NCI-H526 treated with DMSO at 0.1 percent for 48 hours (cell line): ENCODE data around the gene GPRIN1.
"Not testable (repeated sequence)": the region's sequence is repeated elsewhere in the genome, so short reads cannot be mapped to it uniquely, and the experiment has no call there.

Source experiments
- DNase-seq: peaks from one replicate; lab custom pipeline; 2025; lab: John Stamatoyannopoulos, UW

Gene GPRIN1

DNA sequence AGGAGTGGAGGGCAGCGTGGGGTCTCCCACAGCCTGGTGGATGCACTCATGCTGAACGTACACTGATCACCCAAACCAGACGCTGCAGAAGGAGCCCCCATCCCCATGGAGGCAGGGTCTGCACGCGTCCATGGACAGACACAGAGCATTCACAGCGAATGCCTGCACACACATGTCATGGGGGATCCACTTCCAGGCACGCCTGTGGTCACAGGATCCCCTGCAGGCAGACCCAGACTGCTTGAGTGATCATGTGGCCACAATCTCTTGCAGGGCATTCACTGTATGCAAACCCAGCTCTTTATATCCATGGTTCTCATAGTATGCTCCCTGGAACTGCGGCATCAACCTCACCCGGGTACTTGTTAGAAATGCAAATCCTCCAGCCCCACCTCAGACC, 15.0 kb upstream of the GPRIN1 start:
- DNase-seq, result peak; percentile 77

DNA sequence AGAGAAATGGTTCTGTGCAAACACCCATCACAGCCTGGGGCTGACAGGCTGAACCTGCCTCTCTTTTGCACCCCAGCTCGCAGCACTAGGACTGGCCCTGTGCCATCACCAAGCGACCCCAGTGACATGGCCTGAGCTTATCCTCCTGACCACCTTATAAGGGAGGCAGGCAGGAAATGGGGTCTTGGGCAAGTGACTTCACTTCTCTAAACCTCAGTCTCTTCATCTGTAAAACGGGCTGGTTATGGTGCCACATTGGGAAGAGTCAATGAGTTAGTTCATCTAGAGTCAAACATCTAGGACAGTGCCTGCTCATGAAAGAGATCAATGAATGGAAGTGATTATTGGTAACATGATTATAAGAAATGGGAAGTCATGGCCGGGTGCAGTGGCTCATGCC, 14.2 kb upstream of the GPRIN1 start:
- DNase-seq, result no peak

DNA sequence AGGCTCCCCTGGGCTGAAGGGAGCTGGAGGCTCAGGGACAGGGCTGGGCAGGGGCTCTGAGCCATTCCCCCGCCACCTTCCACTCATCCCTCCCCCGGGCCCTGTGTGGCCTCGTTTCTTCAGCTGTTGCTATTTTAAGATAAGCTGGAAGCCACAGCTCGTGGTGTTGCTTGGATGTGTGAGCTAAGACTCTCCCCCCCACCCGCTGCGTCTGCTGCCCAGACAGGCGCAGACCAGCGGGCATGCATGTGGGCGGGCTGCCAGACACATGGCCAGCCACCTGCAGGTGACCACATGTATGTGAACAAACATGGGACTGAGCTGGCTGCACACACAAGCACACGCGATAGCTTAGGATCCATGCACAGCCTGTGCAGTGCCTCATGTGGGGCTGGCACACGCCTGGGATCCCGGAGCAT, 11.7 kb upstream of the GPRIN1 start:
- no peak for DNase-seq

DNA sequence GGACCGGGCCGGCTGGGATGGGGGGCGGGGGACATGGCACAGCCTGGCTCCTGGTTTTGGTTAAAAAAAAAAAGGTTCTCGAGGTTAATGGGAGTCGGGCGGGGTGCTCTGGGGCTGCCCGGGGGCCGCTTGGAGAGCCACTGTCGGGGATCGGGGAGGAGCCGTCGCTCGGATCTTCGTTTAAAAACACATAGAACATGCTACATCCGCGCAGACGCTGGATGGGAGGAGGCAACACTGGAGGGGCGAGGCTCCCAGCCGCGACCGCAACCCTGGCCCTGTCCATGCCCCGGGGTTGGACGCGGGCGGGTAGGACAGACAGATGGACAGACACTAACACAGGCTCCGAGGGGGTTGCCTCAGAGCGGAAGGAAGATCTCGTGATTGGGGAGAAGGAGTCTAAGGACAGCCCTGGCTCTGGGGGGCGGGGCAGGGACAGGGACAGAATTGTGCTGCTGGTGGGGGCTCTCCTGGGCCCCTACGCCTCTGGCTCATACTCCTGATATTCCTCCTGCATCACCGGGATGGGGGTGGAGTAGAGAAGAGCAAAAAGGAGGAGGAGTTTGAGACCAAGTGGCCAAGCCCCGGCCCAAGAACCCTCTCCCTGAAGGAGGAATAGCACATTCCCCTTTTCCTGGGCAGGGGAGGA, 10.5 kb upstream of the GPRIN1 start:
- no peak for DNase-seq

DNA sequence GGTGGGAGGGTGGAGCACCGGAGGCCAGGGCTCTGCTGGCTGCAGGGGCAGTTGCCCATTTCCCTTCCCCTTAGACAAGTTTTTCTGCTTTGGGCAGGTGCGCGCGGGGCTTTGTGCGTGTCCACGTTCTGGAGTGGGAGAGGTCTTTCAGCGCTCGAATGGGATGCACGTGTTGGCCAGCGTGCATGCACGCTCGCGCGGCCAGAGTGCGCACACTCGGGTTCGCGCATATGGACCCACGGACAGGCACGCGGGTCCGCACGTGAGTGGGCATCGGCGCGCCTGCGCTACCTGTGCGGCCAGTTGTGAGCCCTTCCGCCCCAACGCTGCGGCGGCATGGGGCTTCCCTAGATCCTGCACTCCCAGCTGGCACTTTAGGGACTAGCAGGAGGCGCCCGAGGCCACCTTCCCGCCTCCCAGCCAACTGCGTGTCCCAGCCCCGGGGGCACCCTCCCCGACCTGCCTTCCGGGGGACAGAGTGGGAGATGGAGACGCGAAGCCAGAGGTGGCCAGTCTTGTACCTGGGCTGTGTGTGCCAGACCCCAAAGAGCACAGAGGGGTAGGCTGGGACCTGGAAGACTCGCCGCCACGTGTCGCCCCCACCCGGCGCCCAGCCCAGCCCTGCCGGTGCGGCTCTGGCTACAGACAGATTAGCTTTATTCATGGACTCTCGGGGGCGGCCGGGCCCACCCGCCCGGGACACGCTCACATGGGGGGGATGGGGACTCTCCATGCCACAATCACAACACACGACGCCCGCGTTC, 9.8 kb upstream of the GPRIN1 start:
- DNase-seq, result no peak

DNA sequence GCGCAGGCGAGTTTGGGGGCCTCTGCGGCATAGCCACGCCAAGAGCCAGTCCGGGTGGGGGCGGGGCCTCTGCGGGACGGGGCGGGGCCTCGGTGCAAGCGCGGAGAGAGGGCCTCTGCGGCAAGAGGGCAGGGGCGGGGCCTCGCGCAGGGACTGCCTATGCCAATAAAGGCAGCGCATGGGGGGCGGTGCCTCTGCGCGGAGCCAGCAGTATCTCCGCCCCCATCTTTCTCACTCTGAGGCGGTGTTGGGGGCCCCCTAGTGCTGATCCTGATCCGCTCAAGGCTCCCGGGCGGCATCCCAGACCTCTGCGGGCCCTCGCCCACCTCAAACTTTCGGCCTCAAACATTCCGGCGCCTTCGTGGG, 9.2 kb upstream of the GPRIN1 start:
- DNase-seq, result peak; percentile 67

DNA sequence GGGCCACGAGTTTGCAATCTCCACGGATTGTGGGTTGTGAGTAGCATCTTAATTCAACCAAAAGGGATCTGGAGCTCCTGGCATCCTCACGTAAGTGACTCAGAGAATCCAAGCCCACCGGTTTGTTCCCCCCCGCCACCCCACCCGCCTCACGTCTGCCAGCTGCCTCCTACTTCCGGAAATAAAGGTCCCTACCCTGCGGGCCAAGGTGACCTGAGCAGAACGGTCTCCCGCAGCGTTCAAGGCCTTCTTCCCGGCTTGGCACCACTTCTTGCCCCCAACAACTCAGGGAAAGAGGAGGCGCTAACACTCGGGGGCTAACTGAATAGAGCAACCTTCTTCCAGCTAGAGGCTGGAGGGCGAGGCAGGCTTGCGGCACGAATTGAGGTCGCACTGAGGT, 8.8 kb upstream of the GPRIN1 start:
- no peak for DNase-seq

DNA sequence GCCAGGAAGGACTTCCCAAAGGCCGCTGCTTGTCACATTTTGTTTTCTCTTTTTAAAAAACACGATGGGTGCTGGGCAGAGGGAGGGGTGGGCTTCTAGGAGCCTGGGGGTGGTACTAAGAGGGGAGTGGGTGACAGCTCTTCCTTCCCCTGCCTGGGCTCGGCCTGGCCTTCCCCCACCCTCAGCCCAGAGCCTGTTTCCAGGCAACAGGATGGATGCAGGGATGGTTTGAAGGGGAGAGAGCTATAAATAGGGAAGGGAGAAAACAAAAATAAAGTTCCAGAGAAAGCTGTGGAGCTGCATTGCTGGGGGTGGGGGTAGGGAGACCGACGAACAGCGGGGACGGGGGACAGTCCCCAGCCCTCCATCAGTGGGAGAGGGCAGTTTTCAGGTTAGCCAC, 6.6 kb upstream of the GPRIN1 start:
- DNase-seq, result no peak

DNA sequence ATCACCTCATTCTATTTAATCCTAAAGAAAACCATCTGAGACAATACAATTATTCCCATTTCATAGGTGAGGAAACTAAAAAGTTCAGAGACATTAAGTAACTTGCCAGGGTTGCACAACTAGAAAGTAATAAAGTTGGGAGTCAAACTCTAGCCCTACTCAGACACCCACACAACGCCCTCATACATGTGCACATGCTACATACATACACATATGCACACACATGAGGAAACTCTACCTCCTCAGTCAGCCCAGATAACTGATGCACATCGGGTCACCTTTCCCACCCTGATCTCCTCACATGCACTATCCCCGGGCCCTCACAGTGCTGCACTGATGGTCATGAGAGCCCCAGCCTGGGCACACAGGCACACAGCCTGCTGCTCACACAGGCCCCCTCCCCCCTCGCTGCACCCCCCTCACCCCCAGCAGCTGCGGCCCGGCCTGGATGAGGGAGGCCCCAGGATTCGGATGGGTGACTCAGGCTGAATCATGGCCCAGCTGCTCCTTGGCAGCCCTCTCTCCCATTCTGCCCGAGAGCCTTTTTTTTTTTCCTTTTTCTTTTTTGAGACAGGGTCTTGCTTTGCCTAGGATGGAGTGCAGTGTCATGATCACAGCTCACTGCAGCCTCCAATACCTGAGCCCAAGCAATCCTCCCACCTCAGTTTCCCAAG, 5.0 kb upstream of the GPRIN1 start:
- no peak for DNase-seq

DNA sequence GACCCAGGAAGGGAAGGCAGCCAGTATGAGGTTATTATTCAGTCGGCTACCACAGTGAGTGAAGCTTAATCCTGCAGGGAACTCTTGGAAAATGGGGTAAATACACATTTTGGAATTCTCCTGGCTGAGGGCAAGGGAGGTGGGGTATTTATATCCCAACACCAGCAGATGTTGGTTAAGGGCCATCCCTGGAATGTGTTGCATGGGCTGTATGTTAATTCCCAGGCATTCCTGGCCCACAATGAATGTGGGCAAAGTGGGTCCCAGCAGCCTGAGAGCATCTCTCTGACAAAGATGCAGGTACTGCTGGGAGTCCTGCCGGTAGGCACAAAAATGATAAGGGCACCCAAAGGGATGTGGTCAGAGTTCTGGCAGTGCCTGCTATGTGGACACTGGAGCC, 2.9 kb upstream of the GPRIN1 start:
- no peak for DNase-seq

DNA sequence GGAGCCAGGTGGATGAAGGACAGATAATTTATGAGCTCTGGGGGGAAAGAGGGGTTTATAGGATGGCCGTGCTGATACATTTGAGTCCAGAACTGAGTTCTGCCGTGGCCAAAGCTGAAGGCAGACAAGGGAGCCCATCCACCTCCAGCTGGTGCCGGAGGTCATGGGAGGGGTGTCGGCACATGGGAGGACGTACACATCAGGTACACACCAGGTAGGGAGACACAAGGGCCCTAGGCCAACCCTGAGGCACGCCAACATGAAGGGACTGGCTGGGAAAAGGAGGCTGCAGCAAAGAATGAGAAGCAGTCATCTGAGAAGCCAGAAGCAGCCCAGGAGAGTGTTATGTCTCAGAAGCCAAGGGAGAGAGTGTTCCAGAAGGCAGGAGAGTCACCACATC, 2.1 kb upstream of the GPRIN1 start:
- no peak for DNase-seq

DNA sequence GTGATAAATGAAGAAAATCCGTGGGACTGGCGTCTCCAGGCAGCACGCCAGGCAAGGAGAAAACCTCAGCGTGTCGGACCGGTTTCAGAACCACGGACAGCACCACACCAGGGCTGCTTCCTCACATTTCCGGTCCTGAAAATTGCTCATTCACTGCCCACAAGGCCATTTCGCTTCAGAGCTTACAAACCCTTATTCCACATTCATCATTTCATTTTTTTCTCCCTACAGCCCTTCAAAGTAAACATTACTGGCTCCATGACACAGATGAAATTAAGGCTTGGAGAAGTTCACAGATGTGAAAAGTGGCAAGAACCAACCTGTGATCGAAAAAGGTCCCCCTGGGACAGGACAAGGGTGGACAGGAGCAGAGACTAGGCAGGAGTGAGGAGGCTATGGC, 1.5 kb upstream of the GPRIN1 start:
- DNase-seq, result no peak

DNA sequence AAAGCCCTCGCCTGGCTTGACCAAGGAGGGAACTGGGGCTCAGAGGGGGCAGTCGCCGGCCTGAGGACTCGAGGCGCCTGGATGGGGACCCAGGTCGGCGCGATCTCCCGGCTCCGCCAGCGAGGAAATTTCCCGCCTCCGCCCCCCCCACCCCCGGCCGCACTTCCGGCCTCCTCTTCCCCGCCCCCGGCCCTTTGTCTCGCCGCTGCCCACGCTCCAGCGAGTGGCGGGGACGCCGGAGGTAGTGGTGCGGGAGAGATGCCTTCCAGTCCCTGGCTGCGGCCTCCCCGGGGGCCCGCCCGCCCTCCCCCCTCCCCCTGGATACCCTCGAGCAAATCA, 448 bp upstream of the GPRIN1 start:
- DNase-seq, result no peak

DNA sequence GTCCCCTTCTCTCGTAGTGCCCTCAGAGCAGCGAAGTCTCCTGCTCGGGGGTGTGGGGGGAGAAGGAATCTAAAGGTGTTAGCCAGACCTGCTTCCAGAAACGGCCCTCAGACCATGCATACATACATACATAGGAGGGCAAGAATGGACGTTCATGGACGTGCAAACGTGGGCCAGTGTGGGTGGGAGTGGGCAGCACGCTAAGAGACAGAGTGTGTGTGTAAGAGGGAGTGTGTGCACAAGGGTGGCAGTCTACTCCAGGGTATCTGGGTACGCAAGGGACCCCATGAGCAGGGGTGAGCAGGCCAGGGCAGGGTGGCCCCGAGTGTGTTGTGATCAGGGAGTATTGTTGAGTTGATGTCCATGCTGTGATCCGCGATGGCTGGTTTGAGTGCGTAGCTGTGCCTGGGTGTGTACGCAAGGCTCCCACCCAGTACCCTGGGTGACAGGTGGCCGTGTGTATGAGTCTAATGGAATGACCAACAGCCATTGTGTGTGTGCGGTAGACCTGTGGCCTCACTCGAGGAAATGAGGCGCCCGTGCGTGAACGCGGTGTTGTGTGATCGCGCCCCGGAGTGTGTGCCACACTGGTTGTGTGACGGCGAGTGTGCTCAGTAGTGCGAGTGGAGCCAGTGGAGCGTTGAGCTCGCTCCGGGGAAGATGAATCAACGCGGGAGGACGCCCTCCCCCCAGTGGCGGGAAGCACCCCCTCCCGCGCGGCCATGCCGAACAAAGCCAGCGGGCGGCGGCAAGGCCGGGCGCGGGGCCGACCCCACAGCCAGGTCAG, 826 bp downstream of the GPRIN1 start:
- DNase-seq, result peak; percentile 24

DNA sequence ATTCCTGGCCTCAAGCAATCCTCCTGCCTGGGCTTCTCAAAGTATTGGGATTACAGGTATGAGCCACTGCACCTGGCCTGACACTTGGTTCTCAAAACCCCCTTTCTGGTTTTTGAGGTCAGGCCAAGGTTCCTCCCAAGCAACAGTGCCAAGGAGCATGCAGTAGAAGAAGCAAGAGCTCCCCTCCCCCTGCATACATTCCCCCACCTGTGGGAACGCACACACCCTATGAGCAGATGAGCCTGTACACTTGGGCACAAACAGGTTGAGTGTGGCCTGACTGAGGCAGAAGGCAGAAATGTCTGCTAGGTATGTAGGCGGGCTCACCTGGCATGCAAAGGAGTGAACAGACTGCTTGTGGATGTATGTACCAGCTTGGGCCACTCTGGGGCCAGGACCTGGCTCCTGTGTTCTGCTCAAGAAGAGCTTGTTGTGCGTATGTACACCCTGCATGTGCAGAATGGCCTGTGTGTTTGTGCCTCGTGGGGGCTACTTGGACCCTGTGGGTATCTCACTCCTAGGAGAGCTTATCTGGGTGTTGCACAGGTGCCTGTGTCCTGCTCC, 1.7 kb downstream of the GPRIN1 start:
- DNase-seq, result no peak

DNA sequence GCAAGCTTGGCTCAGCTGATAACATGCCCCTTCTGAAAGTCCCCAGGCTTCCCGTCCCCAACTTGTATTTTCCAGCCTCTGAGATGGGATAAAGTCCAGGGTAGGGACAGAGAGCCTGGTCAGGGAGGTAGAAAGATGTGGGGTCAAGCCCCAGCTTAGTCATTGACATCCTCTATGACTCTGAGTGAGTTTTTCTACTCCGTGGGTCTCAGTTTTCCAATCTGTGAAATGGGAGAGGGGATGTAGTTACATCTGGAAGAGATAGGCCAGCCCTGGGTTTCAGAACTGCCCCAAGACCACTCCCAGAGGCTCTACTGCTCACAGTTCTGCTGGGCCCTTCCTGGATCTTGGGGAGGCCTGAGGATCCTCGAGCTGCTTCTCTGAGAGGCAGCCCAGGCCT, 3.1 kb downstream of the GPRIN1 start:
- DNase-seq, result no peak

DNA sequence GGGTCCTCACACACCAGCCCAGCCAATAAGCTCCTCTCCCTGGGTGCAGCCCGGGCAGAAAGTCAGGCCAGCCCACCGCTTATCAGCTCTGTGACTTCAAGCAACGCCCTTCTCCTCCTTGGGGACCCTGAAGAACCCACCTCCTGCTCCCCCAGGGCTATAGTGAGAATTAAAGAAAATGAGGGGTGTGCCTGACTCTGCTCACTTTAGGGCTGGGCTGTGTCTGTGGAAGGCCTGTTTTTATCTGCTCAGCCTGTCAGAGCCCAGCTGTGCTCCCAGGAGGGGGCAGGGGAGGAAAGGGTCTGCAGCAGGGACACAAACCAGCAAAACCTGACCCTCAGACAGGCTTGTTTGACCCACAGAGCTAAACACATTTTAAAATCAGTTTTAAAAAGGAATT, 3.9 kb downstream of the GPRIN1 start:
- no peak for DNase-seq

DNA sequence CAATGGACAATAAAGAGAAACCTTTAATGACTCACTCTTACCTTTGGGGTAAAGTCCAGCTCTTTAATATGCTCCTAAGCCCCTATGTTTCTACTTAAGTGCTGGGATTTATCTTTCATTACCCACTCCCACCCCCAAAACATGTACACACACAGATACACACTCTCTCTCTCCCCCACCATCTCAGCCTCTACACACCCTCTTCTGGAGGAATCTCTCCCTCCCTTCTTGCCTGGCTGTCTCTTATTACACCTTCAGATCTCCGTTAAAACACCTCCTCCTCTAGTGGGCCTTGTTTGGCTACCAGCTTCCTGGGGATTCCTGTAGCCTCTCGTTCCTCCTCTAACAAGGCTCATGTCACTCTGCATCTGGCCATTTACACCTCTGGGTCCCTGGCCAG, 6.9 kb downstream of the GPRIN1 start:
- no peak for DNase-seq

DNA sequence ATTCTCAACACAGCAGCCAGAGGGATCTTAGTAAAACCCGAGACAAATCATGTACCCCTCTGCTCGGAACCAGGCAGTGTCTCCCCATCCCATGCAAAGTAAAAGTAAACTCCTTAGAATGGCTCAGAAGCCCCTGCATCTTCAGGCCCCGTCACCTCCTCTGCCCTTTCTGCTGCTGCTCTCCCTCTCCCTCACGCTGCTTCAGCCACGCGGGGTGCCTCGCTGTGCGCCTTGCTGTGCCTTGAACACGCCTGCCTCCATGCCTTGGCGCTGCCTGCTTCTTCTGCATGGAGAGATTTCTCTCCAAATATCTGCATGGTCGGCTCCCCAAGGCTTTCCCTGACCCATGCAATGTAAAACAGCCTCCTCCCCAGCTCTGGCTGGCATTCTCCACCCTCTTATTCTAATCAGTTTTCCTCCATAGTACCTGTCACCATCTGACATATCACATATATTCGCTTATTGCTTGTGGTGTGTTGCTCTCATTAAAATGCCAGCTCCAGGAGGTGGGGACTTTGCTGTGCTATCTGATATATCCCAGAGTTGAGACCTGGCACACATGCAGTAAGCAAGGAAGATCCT, 8.0 kb downstream of the GPRIN1 start:
- no peak for DNase-seq

DNA sequence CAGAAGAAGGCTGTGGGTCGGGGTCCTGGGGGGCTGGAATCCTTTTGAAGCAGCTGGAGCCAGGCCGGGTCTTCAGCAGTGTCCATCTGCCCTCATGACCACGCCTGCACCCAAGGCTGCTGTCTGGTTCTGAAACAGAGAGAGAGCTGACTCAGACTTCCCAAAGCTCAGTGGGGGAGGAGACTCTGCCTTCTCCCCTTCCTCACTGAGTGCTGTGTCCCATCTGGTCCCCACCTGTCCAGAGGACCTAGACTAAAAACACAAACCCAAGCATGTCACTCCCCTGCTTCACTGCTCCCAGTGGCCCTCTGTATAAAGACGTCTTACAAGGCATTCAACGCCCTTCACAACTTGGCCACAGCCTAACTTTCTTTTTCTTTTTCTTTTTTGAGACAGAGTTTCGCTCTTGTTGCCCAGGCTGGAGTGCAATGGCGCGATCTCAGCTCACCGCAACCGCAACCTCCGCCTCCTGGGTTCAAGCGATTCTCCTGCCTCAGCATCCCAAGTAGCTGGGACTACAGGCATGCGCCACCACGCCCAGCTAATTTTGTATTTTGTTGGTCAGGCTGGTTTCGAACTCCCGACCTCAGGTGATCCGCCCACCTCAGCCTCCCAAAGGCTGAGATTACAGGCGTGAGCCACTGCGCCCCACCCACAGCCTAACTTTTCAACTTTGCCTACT, 10.1 kb downstream of the GPRIN1 start:
- DNase-seq, result not testable (repeated sequence)
